SK-N-SH (cell line): ENCODE results near the gene FOXA3.
"Not testable (repeated sequence)": the region's sequence is repeated elsewhere in the genome, so short reads cannot be mapped to it uniquely, and the experiment has no call there.

Source experiments
- CHD2 ChIP-seq: fragments of 150-350 bp; IDR thresholded peaks from 2 replicates; pipeline ENCODE4 v1.6.1; 2018; ENCODE audit warnings: low read length; ENCODE audit not compliant: partially characterized antibody
- EP300 ChIP-seq, 2 experiments: IDR thresholded peaks; 2 replicates each; pipeline versions ENCODE4 v1.4.0 to v1.6.1; 2012; ENCODE audit warnings: borderline replicate concordance in 1 of 2, low read depth in 1 of 2, low read length in 1 of 2
- EZH2phosphoT487 ChIP-seq: fragments of 200-600 bp; sonication (generic); IDR thresholded peaks from 2 replicates; pipeline ENCODE4 v1.6.1; 2017; ENCODE audit warnings: low read depth, mixed run types, mild to moderate bottlenecking, antibody characterized with exemption, moderate library complexity, borderline replicate concordance
- NFIC ChIP-seq: IDR thresholded peaks from 2 replicates; pipeline ENCODE4 v1.4.0; 2012; ENCODE audit warnings: borderline replicate concordance
- POLR2AphosphoS5 ChIP-seq: IDR thresholded peaks from 2 replicates; pipeline ENCODE4 v1.6.1; 2012; ENCODE audit warnings: low read depth, low read length
- RCOR1 ChIP-seq: fragments of 150-350 bp; IDR thresholded peaks from 2 replicates; pipeline ENCODE4 v1.6.1; 2017; ENCODE audit warnings: antibody characterized with exemption, low read length
- RXRA ChIP-seq: IDR thresholded peaks from 2 replicates; pipeline ENCODE4 v1.4.0; 2012; ENCODE audit warnings: low read depth, mild to moderate bottlenecking, borderline replicate concordance
- TEAD4 ChIP-seq: IDR thresholded peaks from 2 replicates; pipeline ENCODE4 v1.4.0; 2012; ENCODE audit warnings: mild to moderate bottlenecking, borderline replicate concordance; ENCODE audit not compliant: insufficient read depth
- YY1 ChIP-seq: IDR thresholded peaks from 2 replicates; pipeline ENCODE4 v1.4.0; 2012; ENCODE audit warnings: low read depth, mild to moderate bottlenecking
- TF ChIP-seq, protein P1 (sequence below): IDR thresholded peaks from 2 replicates; pipeline ENCODE4 v1.4.0; 2012; ENCODE audit warnings: low read depth
- TF ChIP-seq, protein P2 (sequence below): fragments of 200-600 bp; sonication (generic); IDR thresholded peaks from 2 replicates; pipeline ENCODE4 v1.6.1; 2017; ENCODE audit warnings: antibody characterized with exemption, mild to moderate bottlenecking, moderate library complexity
- TF ChIP-seq, protein P3 (sequence below): fragments of 150-350 bp; IDR thresholded peaks from 2 replicates; pipeline ENCODE4 v1.6.1; 2017; ENCODE audit warnings: antibody characterized with exemption, low read length, low read depth, borderline replicate concordance

DNA sequence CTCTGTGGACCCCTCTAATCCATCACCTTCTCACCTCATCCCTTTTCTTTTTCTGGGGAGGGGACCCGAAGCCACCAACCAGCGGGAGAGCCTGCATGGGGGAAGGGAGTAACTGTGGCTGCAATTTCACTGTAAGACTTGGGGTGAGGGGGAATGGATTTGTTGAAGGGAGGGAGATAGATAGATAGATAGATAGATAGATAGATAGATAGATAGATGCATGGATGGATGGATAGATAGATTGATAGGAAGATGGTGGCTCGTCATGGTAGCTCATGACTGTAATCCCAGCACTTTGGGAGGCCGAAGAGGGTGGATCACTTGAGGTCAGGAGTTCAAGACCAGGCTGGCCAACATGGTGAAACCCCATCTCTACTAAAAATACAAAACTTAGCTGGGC is 3.1 kb downstream of the FOXA3 start:
- not testable (repeated sequence) for TF ChIP-seq EZH2phosphoT487; EP300 (IDR thresholded peaks at IDR 0.05; ENCODE audit: borderline replicate concordance in 1 of 2, low read depth in 1 of 2, low read length in 1 of 2); RXRA; POLR2AphosphoS5; CHD2; YY1; RCOR1; NFIC; TEAD4
- TF ChIP-seq, protein P1, sequence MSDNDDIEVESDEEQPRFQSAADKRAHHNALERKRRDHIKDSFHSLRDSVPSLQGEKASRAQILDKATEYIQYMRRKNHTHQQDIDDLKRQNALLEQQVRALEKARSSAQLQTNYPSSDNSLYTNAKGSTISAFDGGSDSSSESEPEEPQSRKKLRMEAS: not testable (repeated sequence)
- TF ChIP-seq, protein P2, sequence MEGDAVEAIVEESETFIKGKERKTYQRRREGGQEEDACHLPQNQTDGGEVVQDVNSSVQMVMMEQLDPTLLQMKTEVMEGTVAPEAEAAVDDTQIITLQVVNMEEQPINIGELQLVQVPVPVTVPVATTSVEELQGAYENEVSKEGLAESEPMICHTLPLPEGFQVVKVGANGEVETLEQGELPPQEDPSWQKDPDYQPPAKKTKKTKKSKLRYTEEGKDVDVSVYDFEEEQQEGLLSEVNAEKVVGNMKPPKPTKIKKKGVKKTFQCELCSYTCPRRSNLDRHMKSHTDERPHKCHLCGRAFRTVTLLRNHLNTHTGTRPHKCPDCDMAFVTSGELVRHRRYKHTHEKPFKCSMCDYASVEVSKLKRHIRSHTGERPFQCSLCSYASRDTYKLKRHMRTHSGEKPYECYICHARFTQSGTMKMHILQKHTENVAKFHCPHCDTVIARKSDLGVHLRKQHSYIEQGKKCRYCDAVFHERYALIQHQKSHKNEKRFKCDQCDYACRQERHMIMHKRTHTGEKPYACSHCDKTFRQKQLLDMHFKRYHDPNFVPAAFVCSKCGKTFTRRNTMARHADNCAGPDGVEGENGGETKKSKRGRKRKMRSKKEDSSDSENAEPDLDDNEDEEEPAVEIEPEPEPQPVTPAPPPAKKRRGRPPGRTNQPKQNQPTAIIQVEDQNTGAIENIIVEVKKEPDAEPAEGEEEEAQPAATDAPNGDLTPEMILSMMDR: not testable (repeated sequence)
- TF ChIP-seq, protein P3, sequence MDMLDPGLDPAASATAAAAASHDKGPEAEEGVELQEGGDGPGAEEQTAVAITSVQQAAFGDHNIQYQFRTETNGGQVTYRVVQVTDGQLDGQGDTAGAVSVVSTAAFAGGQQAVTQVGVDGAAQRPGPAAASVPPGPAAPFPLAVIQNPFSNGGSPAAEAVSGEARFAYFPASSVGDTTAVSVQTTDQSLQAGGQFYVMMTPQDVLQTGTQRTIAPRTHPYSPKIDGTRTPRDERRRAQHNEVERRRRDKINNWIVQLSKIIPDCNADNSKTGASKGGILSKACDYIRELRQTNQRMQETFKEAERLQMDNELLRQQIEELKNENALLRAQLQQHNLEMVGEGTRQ: not testable (repeated sequence)
